WTC11 (cell line): ENCODE results near the gene PEAK3. TPM values are rescaled to one million over a fixed set of nuclear protein-coding genes. Genes with fewer than 3 reads are reported as not detected.

Experiments used
- ATAC-seq: fragments of 200-7000 bp; cut with Tn5 transposase; 2 replicates; pipeline ENCODE4 v1.10.0; 2021; ENCODE audit warnings: mild to moderate bottlenecking, moderate library complexity
- CTCF ChIA-PET: fragments of 300-600 bp; sonication (Branson Sonifier 250); formaldehyde crosslinking; loops from one replicate; lab custom pipeline; 2021; ENCODE audit warnings: antibody characterized with exemption; lab: Charles Lee
- POLR2A ChIA-PET: fragments of 350-600 bp; sonication (Branson Sonifier 250); formaldehyde crosslinking; loops from one replicate; lab custom pipeline; 2021; ENCODE audit warnings: antibody characterized with exemption; lab: Charles Lee
- DNase-seq: peaks from one replicate; pipeline ENCODE4 v3.0.0; 2021; ENCODE audit warnings: low spot score
- H3K27ac Mint-ChIP-seq: 2 replicates; pipeline ENCODE4 v1.8.0; 2021; ENCODE audit warnings: mixed read lengths
- H3K27me3 Mint-ChIP-seq: 2 replicates; pipeline ENCODE4 v1.8.0; 2021; ENCODE audit warnings: low read depth, mild to moderate bottlenecking, moderate library complexity, mixed read lengths
- H3K36me3 Mint-ChIP-seq: 2 replicates; pipeline ENCODE4 v1.8.0; 2021; ENCODE audit warnings: mixed read lengths
- H3K4me1 Mint-ChIP-seq: 2 replicates; pipeline ENCODE4 v1.8.0; 2022; ENCODE audit warnings: mixed read lengths
- H3K4me3 Mint-ChIP-seq: 2 replicates; pipeline ENCODE4 v1.8.0; 2021; ENCODE audit warnings: mild to moderate bottlenecking, moderate library complexity, mixed read lengths
- H3K9me3 Mint-ChIP-seq: 2 replicates; pipeline ENCODE4 v1.8.0; 2021; ENCODE audit warnings: mixed read lengths
- FOXP1 ChIP-seq: sonication (generic); formaldehyde crosslinking; IDR thresholded peaks from 2 replicates; pipeline ENCODE4 v1.8.0; 2022; ENCODE audit warnings: missing genetic modification reagents, mild to moderate bottlenecking, moderate library complexity, borderline replicate concordance
- GRHL2 ChIP-seq: fragments of 250-450 bp; sonication (Bioruptor Pico); IDR thresholded peaks from 2 replicates; pipeline ENCODE4 v1.8.0; 2022; ENCODE audit warnings: mild to moderate bottlenecking, moderate library complexity; ENCODE audit not compliant: insufficient replicate concordance, severe bottlenecking
- NR1H2 ChIP-seq: sonication (generic); formaldehyde crosslinking; IDR thresholded peaks from 2 replicates; pipeline ENCODE4 v1.9.0; 2021; ENCODE audit warnings: mild to moderate bottlenecking, moderate library complexity, missing genetic modification reagents
- SOX15 ChIP-seq: fragments of 250-450 bp; sonication (Bioruptor Pico); IDR thresholded peaks from 2 replicates; pipeline ENCODE4 v1.9.0; 2021; ENCODE audit warnings: mild to moderate bottlenecking
- ZNF263 ChIP-seq: sonication (generic); formaldehyde crosslinking; IDR thresholded peaks from 2 replicates; pipeline ENCODE4 v1.8.1; 2022; ENCODE audit warnings: low read depth, mild to moderate bottlenecking, moderate library complexity, missing genetic modification reagents
- total RNA-seq: library from RNA; stranded (reverse); gene quantifications from 3 replicates; pipeline ENCODE4 v1.2.3, GENCODE V29; 2021
- TF ChIP-seq, protein P1 (sequence below): sonication (generic); formaldehyde crosslinking; IDR thresholded peaks from 2 replicates; pipeline ENCODE4 v1.8.0; 2022; ENCODE audit warnings: mild to moderate bottlenecking, missing genetic modification reagents
- TF ChIP-seq, protein P2 (sequence below): fragments of 200-600 bp; IDR thresholded peaks from 2 replicates; pipeline ENCODE4 v1.8.0; 2022; ENCODE audit warnings: antibody characterized with exemption
- TF ChIP-seq, protein P3 (sequence below): sonication (generic); formaldehyde crosslinking; IDR thresholded peaks from 2 replicates; pipeline ENCODE4 v1.8.1; 2022; ENCODE audit warnings: low read depth, missing genetic modification reagents, borderline replicate concordance
- TF ChIP-seq, protein P4 (sequence below): sonication (generic); formaldehyde crosslinking; IDR thresholded peaks from 2 replicates; pipeline ENCODE4 v1.8.1; 2022; ENCODE audit warnings: missing genetic modification reagents, borderline replicate concordance
- TF ChIP-seq, protein P5 (sequence below): sonication (generic); formaldehyde crosslinking; IDR thresholded peaks from 2 replicates; pipeline ENCODE4 v1.8.1; 2023; ENCODE audit warnings: mild to moderate bottlenecking, missing genetic modification reagents, moderate library complexity

The PEAK3 gene
- total RNA-seq, 1 experiment from 2014 or later: not detected

DNA sequence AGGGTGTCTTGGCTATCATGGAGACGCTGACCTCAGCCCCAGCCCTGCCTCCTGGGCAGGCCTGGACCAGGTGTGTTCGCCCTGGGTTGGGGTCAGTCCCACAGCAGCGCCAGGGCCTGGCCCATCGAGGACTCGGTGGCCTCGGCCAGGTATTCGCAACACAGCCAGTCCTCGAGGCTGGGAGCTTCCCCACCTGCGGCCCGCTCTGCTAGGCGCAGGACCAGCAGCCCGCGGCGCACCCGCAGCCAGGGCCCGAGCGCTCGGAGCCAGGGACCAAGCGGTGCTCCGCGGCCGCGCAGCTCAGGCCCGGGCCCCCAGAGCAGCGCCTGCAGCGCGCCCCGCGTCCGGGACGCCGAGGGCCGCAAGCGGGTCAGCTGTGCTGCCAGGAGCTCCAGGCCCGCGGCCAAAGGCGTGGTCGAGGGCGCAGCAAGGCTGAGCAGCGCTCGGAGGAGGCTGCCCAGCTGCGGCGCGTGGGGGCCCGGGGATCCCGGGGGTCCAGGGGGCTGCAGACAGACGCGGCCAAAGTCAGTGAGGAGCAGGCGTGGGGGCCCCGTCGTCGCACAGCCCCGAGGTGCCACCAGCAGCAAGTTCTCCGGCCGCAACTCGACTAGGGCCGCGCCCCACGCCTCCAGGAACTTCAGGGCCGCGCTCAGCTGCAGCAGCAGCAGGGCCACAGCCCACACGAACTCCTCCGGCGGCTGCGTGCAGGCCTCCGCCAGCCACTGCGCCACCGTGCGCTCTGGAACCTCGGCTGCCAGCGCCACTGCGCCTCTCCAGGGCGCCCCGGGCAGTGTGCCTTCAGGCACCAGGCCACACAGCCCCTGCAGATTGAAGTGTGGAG lies 6.2 kb downstream of the PEAK3 start:
- ChIA-PET POLR2A (interaction anchor here (1.0 to 1.4 kb wide), 2 partner anchors 15 to 40 kb away, joined by 3 read pairs; partner anchors contain the start of gene PLEKHJ1), CTCF (interaction anchor here (0.7 to 4.4 kb wide), 19 partner anchors 12 to 336 kb away, joined by 3 to 42 read pairs (median 8); partner anchors contain the start of genes AP3D1, LSM7 and PLEKHJ1)
- H3K27ac Mint-ChIP-seq: no peak overlapping the region
- no peak for DNase-seq
- H3K9me3 Mint-ChIP-seq: no peaks in the 10 kb centered on the region
- peak; percentile 4; the same call in 1 of the 2 replicates for ATAC-seq
- H3K4me3 Mint-ChIP-seq: no peak overlapping the region
- H3K36me3 Mint-ChIP-seq: peaks cover 6% of the 10 kb centered on the region
- H3K4me1 Mint-ChIP-seq: peaks cover 22% of the 10 kb centered on the region
- TF ChIP-seq, protein P1, sequence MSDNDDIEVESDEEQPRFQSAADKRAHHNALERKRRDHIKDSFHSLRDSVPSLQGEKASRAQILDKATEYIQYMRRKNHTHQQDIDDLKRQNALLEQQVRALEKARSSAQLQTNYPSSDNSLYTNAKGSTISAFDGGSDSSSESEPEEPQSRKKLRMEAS (CRISPR knock-in tag): no peak
- TF ChIP-seq, protein P2, sequence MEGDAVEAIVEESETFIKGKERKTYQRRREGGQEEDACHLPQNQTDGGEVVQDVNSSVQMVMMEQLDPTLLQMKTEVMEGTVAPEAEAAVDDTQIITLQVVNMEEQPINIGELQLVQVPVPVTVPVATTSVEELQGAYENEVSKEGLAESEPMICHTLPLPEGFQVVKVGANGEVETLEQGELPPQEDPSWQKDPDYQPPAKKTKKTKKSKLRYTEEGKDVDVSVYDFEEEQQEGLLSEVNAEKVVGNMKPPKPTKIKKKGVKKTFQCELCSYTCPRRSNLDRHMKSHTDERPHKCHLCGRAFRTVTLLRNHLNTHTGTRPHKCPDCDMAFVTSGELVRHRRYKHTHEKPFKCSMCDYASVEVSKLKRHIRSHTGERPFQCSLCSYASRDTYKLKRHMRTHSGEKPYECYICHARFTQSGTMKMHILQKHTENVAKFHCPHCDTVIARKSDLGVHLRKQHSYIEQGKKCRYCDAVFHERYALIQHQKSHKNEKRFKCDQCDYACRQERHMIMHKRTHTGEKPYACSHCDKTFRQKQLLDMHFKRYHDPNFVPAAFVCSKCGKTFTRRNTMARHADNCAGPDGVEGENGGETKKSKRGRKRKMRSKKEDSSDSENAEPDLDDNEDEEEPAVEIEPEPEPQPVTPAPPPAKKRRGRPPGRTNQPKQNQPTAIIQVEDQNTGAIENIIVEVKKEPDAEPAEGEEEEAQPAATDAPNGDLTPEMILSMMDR: no peak
- TF ChIP-seq NR1H2 (no peak), ZNF263 (CRISPR knock-in tag) (no peak), FOXP1 (CRISPR knock-in tag) (no peak), SOX15 (CRISPR knock-in tag) (no peak), GRHL2 (no peak)
- TF ChIP-seq, protein P3, sequence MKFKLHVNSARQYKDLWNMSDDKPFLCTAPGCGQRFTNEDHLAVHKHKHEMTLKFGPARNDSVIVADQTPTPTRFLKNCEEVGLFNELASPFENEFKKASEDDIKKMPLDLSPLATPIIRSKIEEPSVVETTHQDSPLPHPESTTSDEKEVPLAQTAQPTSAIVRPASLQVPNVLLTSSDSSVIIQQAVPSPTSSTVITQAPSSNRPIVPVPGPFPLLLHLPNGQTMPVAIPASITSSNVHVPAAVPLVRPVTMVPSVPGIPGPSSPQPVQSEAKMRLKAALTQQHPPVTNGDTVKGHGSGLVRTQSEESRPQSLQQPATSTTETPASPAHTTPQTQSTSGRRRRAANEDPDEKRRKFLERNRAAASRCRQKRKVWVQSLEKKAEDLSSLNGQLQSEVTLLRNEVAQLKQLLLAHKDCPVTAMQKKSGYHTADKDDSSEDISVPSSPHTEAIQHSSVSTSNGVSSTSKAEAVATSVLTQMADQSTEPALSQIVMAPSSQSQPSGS (CRISPR knock-in tag): no peak
- TF ChIP-seq, protein P4, sequence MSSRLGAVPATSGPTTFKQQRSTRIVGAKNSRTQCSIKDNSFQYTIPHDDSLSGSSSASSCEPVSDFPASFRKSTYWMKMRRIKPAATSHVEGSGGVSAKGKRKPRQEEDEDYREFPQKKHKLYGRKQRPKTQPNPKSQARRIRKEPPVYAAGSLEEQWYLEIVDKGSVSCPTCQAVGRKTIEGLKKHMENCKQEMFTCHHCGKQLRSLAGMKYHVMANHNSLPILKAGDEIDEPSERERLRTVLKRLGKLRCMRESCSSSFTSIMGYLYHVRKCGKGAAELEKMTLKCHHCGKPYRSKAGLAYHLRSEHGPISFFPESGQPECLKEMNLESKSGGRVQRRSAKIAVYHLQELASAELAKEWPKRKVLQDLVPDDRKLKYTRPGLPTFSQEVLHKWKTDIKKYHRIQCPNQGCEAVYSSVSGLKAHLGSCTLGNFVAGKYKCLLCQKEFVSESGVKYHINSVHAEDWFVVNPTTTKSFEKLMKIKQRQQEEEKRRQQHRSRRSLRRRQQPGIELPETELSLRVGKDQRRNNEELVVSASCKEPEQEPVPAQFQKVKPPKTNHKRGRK (CRISPR knock-in tag): no peak
- H3K27me3 Mint-ChIP-seq: no peaks in the 10 kb centered on the region; the same call in 1 of the 2 replicates

DNA sequence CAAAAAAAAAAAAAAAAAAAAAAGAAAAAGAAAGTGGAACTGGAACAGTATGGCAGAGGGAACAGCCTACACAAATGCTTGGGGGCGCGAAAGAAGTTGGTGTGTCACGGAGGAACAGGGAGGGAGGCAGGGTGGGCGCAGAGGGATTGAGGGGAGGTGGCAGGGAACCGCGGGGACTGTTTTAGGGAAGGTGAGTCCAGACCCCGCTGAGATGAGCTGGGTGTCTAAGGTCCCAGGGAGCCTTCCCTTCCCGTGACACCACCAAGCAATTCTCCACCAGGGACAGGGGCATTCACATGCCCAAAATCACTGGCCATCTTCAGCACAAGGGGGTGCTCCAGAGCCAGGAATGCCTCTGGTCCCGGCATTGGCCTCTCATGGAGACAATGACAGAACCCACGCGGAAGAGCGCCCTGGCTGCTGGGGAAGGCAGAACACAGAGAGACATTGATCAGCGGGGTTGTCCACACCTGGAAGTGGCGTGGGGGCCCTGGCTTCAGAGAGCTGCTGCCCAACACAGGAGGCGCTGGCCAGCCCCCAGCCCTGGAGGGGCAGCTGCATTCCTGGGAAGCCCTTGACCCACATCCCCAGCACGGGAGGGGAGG lies 6.9 kb downstream of the PEAK3 start:
- Mint-ChIP-seq H3K9me3 (no peaks in the 10 kb centered on the region), H3K27ac (no peak overlapping the region), H3K36me3 (peaks cover 6% of the 10 kb centered on the region), H3K27me3 (no peaks in the 10 kb centered on the region; the same call in 1 of the 2 replicates), H3K4me1 (peaks cover 22% of the 10 kb centered on the region), H3K4me3 (no peak overlapping the region)
- ChIA-PET CTCF (interaction anchor here (0.6 to 4.4 kb wide), 27 partner anchors 13 to 524 kb away, joined by 3 to 42 read pairs (median 4); partner anchors contain the start of genes AP3D1, LSM7 and PLEKHJ1), POLR2A (interaction anchor here (0.9 to 1.4 kb wide), 3 partner anchors 16 to 39 kb away, joined by 3 read pairs; partner anchors contain the start of gene PLEKHJ1)
- TF ChIP-seq, protein P1 (CRISPR knock-in tag): 0 out of 2 replicates have a peak, but pooled peaks have one; percentile 34
- TF ChIP-seq, protein P5, sequence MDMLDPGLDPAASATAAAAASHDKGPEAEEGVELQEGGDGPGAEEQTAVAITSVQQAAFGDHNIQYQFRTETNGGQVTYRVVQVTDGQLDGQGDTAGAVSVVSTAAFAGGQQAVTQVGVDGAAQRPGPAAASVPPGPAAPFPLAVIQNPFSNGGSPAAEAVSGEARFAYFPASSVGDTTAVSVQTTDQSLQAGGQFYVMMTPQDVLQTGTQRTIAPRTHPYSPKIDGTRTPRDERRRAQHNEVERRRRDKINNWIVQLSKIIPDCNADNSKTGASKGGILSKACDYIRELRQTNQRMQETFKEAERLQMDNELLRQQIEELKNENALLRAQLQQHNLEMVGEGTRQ (CRISPR knock-in tag): no peak
- TF ChIP-seq, protein P2: peak; percentile 60; the same call in 1 of the 2 replicates
- DNase-seq (peak; percentile 84), ATAC-seq (peak; percentile 52)
